Stomach smooth muscle (tissue), 2 donors: ENCODE data around the gene TACR2.

Experiments
- H3K27ac ChIP-seq: one replicate; pipeline ENCODE4 v1.7.0; 2013; ENCODE audit warnings: mild to moderate bottlenecking, low read length, inconsistent platforms
- H3K27me3 ChIP-seq, 2 donors: one replicate each; pipeline ENCODE4 v1.7.0; 2013; ENCODE audit warnings: low read length in 2 of 2; ENCODE audit not compliant: insufficient read depth in 2 of 2, control insufficient read depth in 1 of 2
- H3K36me3 ChIP-seq, 2 donors: one replicate each; pipeline ENCODE4 v1.7.0; 2013; ENCODE audit warnings: low read length in 2 of 2; ENCODE audit not compliant: control insufficient read depth in 2 of 2, insufficient read depth in 2 of 2
- H3K4me1 ChIP-seq: one replicate; pipeline ENCODE4 v1.7.0; 2013; ENCODE audit warnings: low read length; ENCODE audit not compliant: control insufficient read depth, insufficient read depth
- H3K4me3 ChIP-seq, 2 donors: one replicate each; pipeline ENCODE4 v1.7.0; 2013; ENCODE audit warnings: low read length in 2 of 2
- H3K9ac ChIP-seq, 2 donors: one replicate each; pipeline ENCODE4 v1.7.0; 2013; ENCODE audit warnings: low read length in 2 of 2, mild to moderate bottlenecking in 1 of 2
- H3K9me3 ChIP-seq, 2 donors: one replicate each; pipeline ENCODE4 v1.7.0; 2013; ENCODE audit warnings: low read length in 2 of 2; ENCODE audit not compliant: control insufficient read depth in 2 of 2
- donor health status: healthy.
- donor health status: Pancreatic carcinoma.

TACR2 gene

DNA sequence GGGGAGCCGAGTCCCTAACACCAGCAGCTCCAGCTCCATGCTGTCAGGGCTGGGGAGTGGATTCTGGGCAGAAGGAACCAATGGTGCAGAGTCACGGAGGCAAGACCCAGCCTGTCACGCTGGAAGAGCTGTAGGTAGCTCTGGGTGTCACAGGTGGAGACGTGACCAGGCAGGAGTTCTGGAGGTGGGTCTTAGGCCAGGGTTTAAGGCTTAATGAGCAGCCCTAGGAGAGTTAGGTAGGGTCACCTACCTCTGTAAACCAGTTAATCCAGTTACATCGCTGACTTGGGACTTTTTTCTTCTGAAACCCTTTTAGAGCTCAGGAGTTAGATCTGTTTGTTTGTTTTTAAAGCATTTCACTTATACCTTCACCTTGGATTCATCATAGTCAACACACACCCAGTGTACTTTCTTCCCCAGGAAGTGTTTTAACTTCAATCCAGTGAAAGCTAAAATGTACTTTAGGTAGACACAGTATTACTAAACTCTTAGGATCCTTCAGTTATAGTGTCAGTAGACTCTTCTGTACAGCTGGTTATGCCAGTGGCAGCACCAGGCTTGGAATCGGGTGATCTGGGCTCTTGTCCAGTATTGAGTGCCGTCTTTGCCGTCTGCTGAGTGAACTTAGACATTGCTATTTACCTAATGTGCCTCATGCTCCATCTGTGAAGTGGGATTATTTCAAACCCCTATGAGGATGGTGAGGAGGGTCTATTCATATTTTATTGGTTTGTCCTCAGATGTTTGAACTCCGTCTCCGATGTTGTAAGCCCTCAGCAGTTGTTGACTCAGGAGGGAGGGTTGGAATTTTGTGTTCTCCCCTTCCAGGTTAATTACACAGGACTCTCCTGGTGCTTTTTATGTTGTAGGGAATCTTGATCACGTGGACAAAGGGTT, 31.0 kb downstream of the TACR2 start:
- no peak overlapping the region for H3K27ac ChIP-seq
- no peak overlapping the region for H3K9ac ChIP-seq
- H3K4me3 ChIP-seq = no peak overlapping the region
- H3K9me3 ChIP-seq = no peaks in the 10 kb centered on the region
- no peaks in the 10 kb centered on the region for H3K27me3 ChIP-seq
- peaks cover 12% of the 10 kb centered on the region for H3K4me1 ChIP-seq
- H3K36me3 ChIP-seq = peaks cover 38 to 61% of the 10 kb centered on the region in 2 donors

DNA sequence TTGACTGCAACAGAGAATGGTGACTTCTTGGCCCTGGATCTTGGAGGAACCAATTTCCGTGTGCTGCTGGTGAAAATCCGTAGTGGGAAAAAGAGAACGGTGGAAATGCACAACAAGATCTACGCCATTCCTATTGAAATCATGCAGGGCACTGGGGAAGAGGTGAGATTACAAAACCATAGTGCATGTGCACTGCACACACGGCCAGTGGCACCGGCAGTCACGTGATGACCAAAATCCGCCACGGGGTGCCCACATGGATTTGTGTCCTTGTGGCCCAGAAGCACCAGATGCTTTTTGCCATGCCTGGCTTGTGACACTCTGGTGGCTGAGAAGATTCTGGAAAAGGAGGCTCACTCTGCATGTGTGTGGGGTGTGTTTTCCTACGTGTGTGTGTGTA, 32.4 kb downstream of the TACR2 start:
- Histone ChIP-seq H3K9ac (no peak overlapping the region), H3K9me3 (no peaks in the 10 kb centered on the region), H3K4me3 (no peak overlapping the region), H3K27me3 (no peaks in the 10 kb centered on the region), H3K27ac (no peak overlapping the region), H3K36me3 (peaks cover 45 to 71% of the 10 kb centered on the region in 2 donors), H3K4me1 (peaks cover 2% of the 10 kb centered on the region)

DNA sequence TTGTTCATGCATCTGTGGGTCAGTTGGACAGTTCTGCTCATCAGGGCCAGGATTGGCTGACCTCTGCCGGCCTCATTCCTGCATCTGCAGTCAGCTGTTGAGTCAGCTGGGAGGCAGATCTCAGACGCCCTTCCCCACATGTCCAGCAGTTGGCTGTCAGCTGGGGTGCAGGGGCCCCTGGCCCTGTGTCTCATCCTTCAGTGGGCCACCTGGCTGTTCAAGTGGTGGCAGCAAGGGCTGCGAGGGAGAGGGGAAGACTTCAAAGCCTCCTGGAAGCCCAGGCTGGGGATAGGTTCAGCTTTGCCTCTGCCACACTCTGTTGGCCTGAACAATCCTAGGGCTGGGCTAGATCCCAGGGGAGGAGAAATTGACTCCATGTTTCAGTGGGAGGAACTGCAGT, 33.2 kb downstream of the TACR2 start:
- Histone ChIP-seq H3K36me3 (peaks cover 42 to 63% of the 10 kb centered on the region in 2 donors), H3K27ac (peak overlapping the region; percentile 11), H3K27me3 (no peaks in the 10 kb centered on the region), H3K9ac (no peak overlapping the region), H3K4me1 (peaks cover 2% of the 10 kb centered on the region), H3K4me3 (no peak overlapping the region), H3K9me3 (no peaks in the 10 kb centered on the region)

DNA sequence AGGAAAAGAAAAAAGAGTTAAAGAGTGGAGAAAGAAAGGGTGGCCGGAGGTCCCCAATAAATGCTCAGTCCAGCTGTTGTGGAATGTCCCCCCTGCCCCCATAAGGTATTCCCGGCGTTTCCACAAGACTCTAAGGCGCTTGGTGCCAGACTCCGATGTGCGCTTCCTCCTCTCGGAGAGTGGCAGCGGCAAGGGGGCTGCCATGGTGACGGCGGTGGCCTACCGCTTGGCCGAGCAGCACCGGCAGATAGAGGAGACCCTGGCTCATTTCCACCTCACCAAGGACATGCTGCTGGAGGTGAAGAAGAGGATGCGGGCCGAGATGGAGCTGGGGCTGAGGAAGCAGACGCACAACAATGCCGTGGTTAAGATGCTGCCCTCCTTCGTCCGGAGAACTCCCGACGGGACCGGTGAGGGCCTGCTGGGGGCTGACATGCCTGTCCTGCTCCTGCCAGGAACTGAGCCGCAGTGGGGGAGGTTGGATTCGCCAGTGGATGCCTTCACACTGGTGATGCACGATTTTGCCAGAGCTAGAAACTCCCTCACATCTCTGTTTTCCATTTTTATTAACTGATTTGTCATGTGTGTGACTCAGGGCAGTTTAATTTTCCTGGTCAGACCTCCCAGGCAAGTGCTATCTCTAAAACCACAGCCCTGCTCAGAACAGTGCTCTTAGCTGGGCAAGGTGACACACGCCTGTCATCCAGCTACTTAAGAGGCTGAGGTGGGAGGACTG, 34.2 kb downstream of the TACR2 start:
- H3K36me3 ChIP-seq = peaks cover 38 to 55% of the 10 kb centered on the region in 2 donors
- no peaks in the 10 kb centered on the region for H3K9me3 ChIP-seq
- no peak overlapping the region for H3K9ac ChIP-seq
- no peak overlapping the region for H3K4me3 ChIP-seq
- no peaks in the 10 kb centered on the region for H3K27me3 ChIP-seq
- H3K27ac ChIP-seq = no peak overlapping the region
- peaks cover 6% of the 10 kb centered on the region for H3K4me1 ChIP-seq

DNA sequence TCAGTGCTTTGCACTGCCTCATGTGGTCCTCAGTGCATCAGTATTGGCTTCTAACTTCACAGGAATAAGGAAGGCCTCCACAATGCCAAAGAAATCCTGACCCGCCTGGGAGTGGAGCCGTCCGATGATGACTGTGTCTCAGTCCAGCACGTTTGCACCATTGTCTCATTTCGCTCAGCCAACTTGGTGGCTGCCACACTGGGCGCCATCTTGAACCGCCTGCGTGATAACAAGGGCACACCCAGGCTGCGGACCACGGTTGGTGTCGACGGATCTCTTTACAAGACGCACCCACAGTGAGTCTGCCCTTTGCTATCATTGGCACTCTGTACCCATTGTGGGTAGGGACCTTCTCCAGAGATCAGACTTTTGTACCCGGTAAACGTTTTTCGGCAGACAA, 36.9 kb downstream of the TACR2 start:
- no peaks in the 10 kb centered on the region for H3K9me3 ChIP-seq
- H3K9ac ChIP-seq = no peak overlapping the region
- peaks cover 22 to 35% of the 10 kb centered on the region in 2 donors for H3K36me3 ChIP-seq
- peaks cover 24% of the 10 kb centered on the region for H3K4me1 ChIP-seq
- H3K27me3 ChIP-seq = no peaks in the 10 kb centered on the region
- no peak overlapping the region for H3K27ac ChIP-seq
- H3K4me3 ChIP-seq = no peak overlapping the region

DNA sequence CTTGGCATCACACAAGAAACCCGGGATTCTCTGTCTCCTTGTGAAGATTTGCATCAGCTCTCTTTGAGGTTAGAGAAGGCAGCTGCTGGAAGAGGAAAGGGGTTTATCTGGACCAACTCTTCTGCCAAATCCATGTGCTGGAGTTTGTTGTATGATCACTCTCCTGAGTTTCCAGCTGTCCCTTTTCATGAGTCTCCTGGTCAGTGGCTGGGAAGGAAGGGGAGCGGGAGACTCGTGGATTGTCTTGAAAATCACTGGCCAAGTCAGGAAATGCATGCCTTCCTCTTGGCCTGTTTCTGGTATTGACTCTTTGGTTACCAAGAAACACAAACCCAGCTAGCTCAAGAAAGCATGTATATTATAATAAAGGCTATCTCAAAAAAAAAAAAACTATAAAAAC, 38.8 kb downstream of the TACR2 start:
- H3K27me3 ChIP-seq = no peaks in the 10 kb centered on the region
- no peaks in the 10 kb centered on the region for H3K9me3 ChIP-seq
- H3K9ac ChIP-seq = no peak overlapping the region
- H3K27ac ChIP-seq = peak overlapping the region; percentile 69
- peaks cover 31% of the 10 kb centered on the region for H3K4me1 ChIP-seq
- no peak overlapping the region for H3K4me3 ChIP-seq
- H3K36me3 ChIP-seq = peaks cover 18 to 23% of the 10 kb centered on the region in 2 donors

DNA sequence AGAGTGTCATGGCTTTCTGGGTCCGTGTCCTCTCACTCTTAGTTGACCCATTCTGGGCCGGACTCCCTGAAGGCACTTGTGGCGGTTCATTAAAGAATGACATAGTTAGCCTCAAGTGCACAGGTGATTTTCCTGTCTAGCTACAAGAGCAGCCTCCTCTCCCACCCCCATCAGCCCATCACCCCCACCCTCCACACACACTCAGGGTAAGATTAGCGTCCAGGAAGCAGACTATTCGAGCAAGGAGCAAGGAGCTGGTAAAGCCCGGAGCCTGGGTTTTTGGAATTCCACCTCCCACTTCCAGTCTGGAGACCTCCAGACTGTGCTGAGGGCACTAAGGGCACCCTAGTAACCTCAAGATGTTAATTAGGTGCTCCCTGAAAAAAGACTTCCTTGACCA, 39.5 kb downstream of the TACR2 start:
- no peak overlapping the region for H3K4me3 ChIP-seq
- no peak overlapping the region for H3K9ac ChIP-seq
- no peaks in the 10 kb centered on the region for H3K9me3 ChIP-seq
- peak overlapping the region; percentile 69 for H3K27ac ChIP-seq
- no peaks in the 10 kb centered on the region for H3K27me3 ChIP-seq
- H3K36me3 ChIP-seq = peaks cover 16 to 21% of the 10 kb centered on the region in 2 donors
- peaks cover 31% of the 10 kb centered on the region for H3K4me1 ChIP-seq

DNA sequence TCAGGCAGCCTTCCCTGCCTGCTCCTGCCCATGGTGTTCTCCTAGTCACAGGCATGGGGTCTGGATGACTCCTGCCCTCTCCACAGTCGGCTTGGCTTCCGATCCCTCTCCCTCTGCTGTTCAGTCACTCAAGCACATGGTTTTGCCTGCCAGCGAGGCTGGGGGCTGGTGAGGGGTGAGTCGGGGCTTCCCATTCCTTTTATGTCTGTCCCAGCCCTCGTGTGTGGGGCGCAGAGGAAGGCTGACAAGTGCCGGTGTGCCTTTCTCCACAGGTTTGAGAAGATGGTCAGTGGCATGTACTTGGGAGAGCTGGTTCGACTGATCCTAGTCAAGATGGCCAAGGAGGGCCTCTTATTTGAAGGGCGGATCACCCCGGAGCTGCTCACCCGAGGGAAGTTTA, 40.1 kb downstream of the TACR2 start:
- Histone ChIP-seq H3K4me1 (peaks cover 31% of the 10 kb centered on the region), H3K36me3 (peaks cover 19 to 24% of the 10 kb centered on the region in 2 donors), H3K4me3 (no peak overlapping the region), H3K27me3 (no peaks in the 10 kb centered on the region), H3K27ac (peak overlapping the region; percentile 69), H3K9me3 (no peaks in the 10 kb centered on the region), H3K9ac (no peak overlapping the region)

DNA sequence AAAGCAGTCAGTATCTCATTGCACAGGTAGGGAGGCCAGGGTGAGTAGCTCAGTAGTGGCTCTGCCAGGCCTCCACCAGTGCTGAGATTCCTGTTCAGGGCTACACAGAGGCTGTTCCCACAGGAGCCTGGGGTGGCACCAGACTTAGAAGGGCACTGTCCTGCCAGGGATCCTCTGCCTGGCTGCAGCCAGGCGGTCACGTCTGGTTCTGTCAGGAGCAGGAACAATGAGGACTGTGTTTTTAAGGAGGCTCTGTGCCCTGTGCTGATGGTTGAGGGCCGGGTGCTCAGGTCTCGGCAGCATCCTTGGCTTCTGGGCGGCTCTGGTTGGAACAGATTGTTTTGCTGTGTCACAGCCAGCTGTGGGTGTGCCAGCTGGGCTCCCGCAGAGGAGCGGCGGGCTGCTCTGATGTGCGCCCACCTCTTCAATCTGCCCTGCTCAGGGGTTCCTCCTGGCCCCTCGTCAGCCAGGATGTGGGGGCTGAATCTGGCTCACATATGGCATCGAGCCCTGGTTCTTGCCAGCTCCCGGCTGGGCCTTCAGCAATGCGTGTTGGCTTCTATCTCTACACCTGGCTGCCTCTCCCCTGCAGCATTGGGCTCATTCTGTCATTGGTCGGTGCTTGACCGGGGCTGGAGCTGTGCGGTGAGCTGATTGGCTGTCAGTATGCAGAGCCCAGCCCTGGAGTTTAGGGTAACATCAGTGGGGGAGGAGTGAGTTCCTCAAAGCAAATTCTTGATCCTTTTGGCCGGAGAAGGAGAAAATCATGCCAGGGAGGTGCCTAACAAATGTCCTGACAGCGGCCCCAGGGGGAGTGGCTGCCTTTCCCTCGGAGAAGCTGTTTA, 41.2 kb downstream of the TACR2 start:
- Histone ChIP-seq H3K36me3 (peaks cover 24 to 28% of the 10 kb centered on the region in 2 donors), H3K27ac (peak overlapping the region; percentile 69), H3K9ac (no peak overlapping the region), H3K9me3 (no peaks in the 10 kb centered on the region), H3K27me3 (no peaks in the 10 kb centered on the region), H3K4me1 (peaks cover 31% of the 10 kb centered on the region), H3K4me3 (peak overlapping the region; percentile 34 to 49)

DNA sequence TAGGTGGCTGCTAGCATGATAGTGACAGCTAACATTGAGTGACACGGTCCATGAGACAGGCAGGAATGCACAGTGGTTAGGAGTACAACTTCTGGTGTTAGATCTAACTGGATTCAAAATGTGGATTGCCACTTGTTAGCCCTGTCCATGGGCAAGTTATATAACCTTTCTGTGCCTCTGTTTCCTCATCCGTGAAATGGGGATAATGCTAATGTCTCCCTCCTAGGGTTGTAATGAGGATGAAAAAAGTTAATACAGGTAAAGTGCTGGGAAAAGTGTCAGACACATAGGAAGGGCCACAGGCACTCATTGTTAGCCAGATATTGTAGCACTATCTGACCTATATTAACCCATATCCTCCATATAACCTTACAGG, 41.8 kb downstream of the TACR2 start:
- Histone ChIP-seq H3K36me3 (peaks cover 27 to 30% of the 10 kb centered on the region in 2 donors), H3K4me3 (peak overlapping the region in 1 of 2 donors; percentile 49), H3K27ac (peak overlapping the region; percentile 69), H3K4me1 (peaks cover 31% of the 10 kb centered on the region), H3K9ac (peak overlapping the region in 1 of 2 donors; percentile 13), H3K9me3 (no peaks in the 10 kb centered on the region), H3K27me3 (no peaks in the 10 kb centered on the region)
